ENCODE data around the gene RPL28.
"Not testable (repeated sequence)": the region's sequence is repeated elsewhere in the genome, so short reads cannot be mapped to it uniquely, and the experiment has no call there.

RPL28 gene

GRCh38 chr19:55392820-55393761 lies 7.4 kb downstream of the RPL28 start:
- DNase-seq (ENCODE audit: low spot score): no peak

GRCh38 chr19:55398200-55398925 lies 12.6 kb downstream of the RPL28 start:
- DNase-seq (ENCODE audit: low spot score): no peak

GRCh38 chr19:55400281-55401087 lies 14.8 kb downstream of the RPL28 start:
- no peak for DNase-seq (ENCODE audit: low spot score)

GRCh38 chr19:55401390-55401789 lies 15.7 kb downstream of the RPL28 start:
- DNase-seq (ENCODE audit: low spot score): not testable (repeated sequence)

- no peak for DNase-seq (ENCODE audit: low spot score)
Measured at GRCh38 chr19:55402509-55402908, 16.8 kb downstream of the RPL28 start.

- DNase-seq (ENCODE audit: low spot score): no peak
Measured at GRCh38 chr19:55405638-55406037, 19.9 kb downstream of the RPL28 start.

- no peak for DNase-seq (ENCODE audit: low spot score)
Measured at GRCh38 chr19:55406091-55406825, 20.5 kb downstream of the RPL28 start.

GRCh38 chr19:55406826-55407549 lies 21.3 kb downstream of the RPL28 start:
- no peak for DNase-seq (ENCODE audit: low spot score)

- DNase-seq (ENCODE audit: low spot score): not testable (repeated sequence)
Measured at GRCh38 chr19:55407550-55407799, 21.7 kb downstream of the RPL28 start, which contains the start of gene UBE2S. TSS of gene UBE2S (minus strand) at chr19:55407788. CDS start at chr19:55407589, 199 bp downstream.

GRCh38 chr19:55407800-55408532 lies 22.2 kb downstream of the RPL28 start:
- peak; percentile 97 for DNase-seq (ENCODE audit: low spot score)

GRCh38 chr19:55408533-55408872 lies 22.8 kb downstream of the RPL28 start:
- no peak for DNase-seq (ENCODE audit: low spot score)

- not testable (repeated sequence) for DNase-seq (ENCODE audit: low spot score)
Measured at GRCh38 chr19:55409179-55409578, 23.4 kb downstream of the RPL28 start.

GRCh38 chr19:55410168-55410567 lies 24.4 kb downstream of the RPL28 start:
- DNase-seq (ENCODE audit: low spot score): no peak

GRCh38 chr19:55418185-55418584 lies 32.5 kb downstream of the RPL28 start:
- peak; percentile 38 for DNase-seq (ENCODE audit: low spot score)

- no peak for DNase-seq (ENCODE audit: low spot score)
Measured at GRCh38 chr19:55419103-55419502, 33.4 kb downstream of the RPL28 start.

GRCh38 chr19:55419624-55420236 lies 34.0 kb downstream of the RPL28 start:
- DNase-seq (ENCODE audit: low spot score): no peak

- not testable (repeated sequence) for DNase-seq (ENCODE audit: low spot score)
Measured at GRCh38 chr19:55421281-55421680, 35.5 kb downstream of the RPL28 start.

GRCh38 chr19:55423225-55424005 lies 37.7 kb downstream of the RPL28 start:
- no peak for DNase-seq (ENCODE audit: low spot score)

- DNase-seq (ENCODE audit: low spot score): no peak
Measured at GRCh38 chr19:55424518-55424917, 38.8 kb downstream of the RPL28 start.
